ENCODE measurements around the gene RAD51B. TPM values are rescaled to one million over a fixed set of nuclear protein-coding genes. Genes with fewer than 3 reads are reported as not detected.

RAD51B gene
- total RNA-seq, 1 donor from 2014 or later = 26.1 TPM

- no peaks in the 10 kb centered on the region for H3K9me3 Mint-ChIP-seq
- no peaks in the 10 kb centered on the region for H3K27me3 Mint-ChIP-seq (ENCODE audit: insufficient read depth)
- no peak overlapping the region for H3K4me3 Mint-ChIP-seq
- H3K36me3 Mint-ChIP-seq (ENCODE audit: low read depth) = no peaks in the 10 kb centered on the region
- H3K27ac Mint-ChIP-seq = no peak overlapping the region
- H3K4me1 Mint-ChIP-seq (ENCODE audit: low read depth) = peaks cover 1% of the 10 kb centered on the region
- intact Hi-C loops (cut with micrococcal nuclease) = no loop called here
- DNase-seq (ENCODE audit: low spot score) = no peak
Measured at GRCh38 chr14:68558096-68558495, 738.5 kb downstream of the RAD51B start.

- intact Hi-C loops (cut with micrococcal nuclease) = no loop called here
- DNase-seq (ENCODE audit: low spot score) = no peak
- Mint-ChIP-seq H3K36me3 (ENCODE audit: low read depth) (no peaks in the 10 kb centered on the region), H3K4me3 (no peak overlapping the region), H3K4me1 (ENCODE audit: low read depth) (peaks cover 13% of the 10 kb centered on the region), H3K27me3 (ENCODE audit: insufficient read depth) (no peaks in the 10 kb centered on the region), H3K27ac (no peak overlapping the region), H3K9me3 (no peaks in the 10 kb centered on the region)
Measured at GRCh38 chr14:68559949-68560348, 740.4 kb downstream of the RAD51B start.

GRCh38 chr14:68561531-68562007 lies 742.0 kb downstream of the RAD51B start:
- intact Hi-C loops (cut with micrococcal nuclease) = no loop called here
- peaks cover 18% of the 10 kb centered on the region for H3K4me1 Mint-ChIP-seq (ENCODE audit: low read depth)

GRCh38 chr14:68562911-68563250 lies 743.3 kb downstream of the RAD51B start:
- Mint-ChIP-seq H3K4me3 (no peak overlapping the region), H3K27me3 (ENCODE audit: insufficient read depth) (no peaks in the 10 kb centered on the region), H3K27ac (no peak overlapping the region), H3K36me3 (ENCODE audit: low read depth) (no peaks in the 10 kb centered on the region), H3K9me3 (no peaks in the 10 kb centered on the region), H3K4me1 (ENCODE audit: low read depth) (peaks cover 18% of the 10 kb centered on the region)
- intact Hi-C loops (cut with micrococcal nuclease) = no loop called here
- no peak for DNase-seq (ENCODE audit: low spot score)

More at GRCh38 chr14:68561531-68562007, 742.0 kb downstream of the RAD51B start:
- Mint-ChIP-seq H3K9me3 (no peaks in the 10 kb centered on the region), H3K36me3 (ENCODE audit: low read depth) (no peaks in the 10 kb centered on the region), H3K27ac (no peak overlapping the region), H3K4me3 (no peak overlapping the region), H3K27me3 (ENCODE audit: insufficient read depth) (no peaks in the 10 kb centered on the region)
- DNase-seq (ENCODE audit: low spot score) = no peak

- Mint-ChIP-seq H3K9me3 (no peaks in the 10 kb centered on the region), H3K4me1 (ENCODE audit: low read depth) (peaks cover 18% of the 10 kb centered on the region), H3K27me3 (ENCODE audit: insufficient read depth) (no peaks in the 10 kb centered on the region), H3K36me3 (ENCODE audit: low read depth) (no peaks in the 10 kb centered on the region), H3K4me3 (no peak overlapping the region), H3K27ac (no peak overlapping the region)
- no peak for DNase-seq (ENCODE audit: low spot score)
- intact Hi-C loops (cut with micrococcal nuclease) = no loop called here
Measured at GRCh38 chr14:68563251-68564131, 743.9 kb downstream of the RAD51B start.

- H3K4me3 Mint-ChIP-seq = no peak overlapping the region
- H3K27me3 Mint-ChIP-seq (ENCODE audit: insufficient read depth) = no peaks in the 10 kb centered on the region
- peaks cover 18% of the 10 kb centered on the region for H3K4me1 Mint-ChIP-seq (ENCODE audit: low read depth)
- H3K36me3 Mint-ChIP-seq (ENCODE audit: low read depth) = no peaks in the 10 kb centered on the region
- no peaks in the 10 kb centered on the region for H3K9me3 Mint-ChIP-seq
- intact Hi-C loops (cut with micrococcal nuclease) = no loop called here
- DNase-seq (ENCODE audit: low spot score) = no peak
- peak overlapping the region; percentile 23 for H3K27ac Mint-ChIP-seq
Measured at GRCh38 chr14:68564191-68564825, 744.7 kb downstream of the RAD51B start.

- peaks cover 18% of the 10 kb centered on the region for H3K4me1 Mint-ChIP-seq (ENCODE audit: low read depth)
- H3K9me3 Mint-ChIP-seq = no peaks in the 10 kb centered on the region
- intact Hi-C loops (cut with micrococcal nuclease) = no loop called here
- H3K27me3 Mint-ChIP-seq (ENCODE audit: insufficient read depth) = no peaks in the 10 kb centered on the region
- no peak overlapping the region for H3K4me3 Mint-ChIP-seq
- DNase-seq (ENCODE audit: low spot score) = peak; percentile 2
- H3K27ac Mint-ChIP-seq = no peak overlapping the region
- H3K36me3 Mint-ChIP-seq (ENCODE audit: low read depth) = no peaks in the 10 kb centered on the region
Measured at GRCh38 chr14:68564826-68565759, 745.5 kb downstream of the RAD51B start.

- Mint-ChIP-seq H3K36me3 (ENCODE audit: low read depth) (no peaks in the 10 kb centered on the region), H3K27me3 (ENCODE audit: insufficient read depth) (no peaks in the 10 kb centered on the region), H3K9me3 (no peaks in the 10 kb centered on the region), H3K4me1 (ENCODE audit: low read depth) (peaks cover 18% of the 10 kb centered on the region), H3K4me3 (no peak overlapping the region), H3K27ac (no peak overlapping the region)
- no peak for DNase-seq (ENCODE audit: low spot score)
- intact Hi-C loops (cut with micrococcal nuclease) = no loop called here
Measured at GRCh38 chr14:68566075-68566474, 746.5 kb downstream of the RAD51B start.

GRCh38 chr14:68568907-68569897 lies 749.6 kb downstream of the RAD51B start:
- DNase-seq (ENCODE audit: low spot score) = no peak
- peaks cover 2% of the 10 kb centered on the region for H3K27me3 Mint-ChIP-seq (ENCODE audit: insufficient read depth)
- no peaks in the 10 kb centered on the region for H3K9me3 Mint-ChIP-seq
- no peak overlapping the region for H3K27ac Mint-ChIP-seq
- no peaks in the 10 kb centered on the region for H3K36me3 Mint-ChIP-seq (ENCODE audit: low read depth)
- no peak overlapping the region for H3K4me3 Mint-ChIP-seq
- H3K4me1 Mint-ChIP-seq (ENCODE audit: low read depth) = peaks cover 9% of the 10 kb centered on the region
- intact Hi-C loops (cut with micrococcal nuclease) = no loop called here

GRCh38 chr14:68569970-68570409 lies 750.4 kb downstream of the RAD51B start:
- peaks cover 4% of the 10 kb centered on the region for H3K4me1 Mint-ChIP-seq (ENCODE audit: low read depth)
- no peak overlapping the region for H3K4me3 Mint-ChIP-seq
- H3K36me3 Mint-ChIP-seq (ENCODE audit: low read depth) = no peaks in the 10 kb centered on the region
- no peak overlapping the region for H3K27ac Mint-ChIP-seq
- intact Hi-C loops (cut with micrococcal nuclease) = no loop called here
- peaks cover 2% of the 10 kb centered on the region for H3K27me3 Mint-ChIP-seq (ENCODE audit: insufficient read depth)
- H3K9me3 Mint-ChIP-seq = no peaks in the 10 kb centered on the region
- DNase-seq (ENCODE audit: low spot score) = no peak

GRCh38 chr14:68571114-68571591 lies 751.6 kb downstream of the RAD51B start:
- intact Hi-C loops (cut with micrococcal nuclease) = no loop called here
- H3K27ac Mint-ChIP-seq = no peak overlapping the region
- peaks cover 2% of the 10 kb centered on the region for H3K27me3 Mint-ChIP-seq (ENCODE audit: insufficient read depth)
- H3K4me1 Mint-ChIP-seq (ENCODE audit: low read depth) = no peaks in the 10 kb centered on the region
- no peaks in the 10 kb centered on the region for H3K9me3 Mint-ChIP-seq
- no peaks in the 10 kb centered on the region for H3K36me3 Mint-ChIP-seq (ENCODE audit: low read depth)
- no peak for DNase-seq (ENCODE audit: low spot score)
- H3K4me3 Mint-ChIP-seq = no peak overlapping the region
